ENCODE measurements around the gene PRKD3.

DNA sequence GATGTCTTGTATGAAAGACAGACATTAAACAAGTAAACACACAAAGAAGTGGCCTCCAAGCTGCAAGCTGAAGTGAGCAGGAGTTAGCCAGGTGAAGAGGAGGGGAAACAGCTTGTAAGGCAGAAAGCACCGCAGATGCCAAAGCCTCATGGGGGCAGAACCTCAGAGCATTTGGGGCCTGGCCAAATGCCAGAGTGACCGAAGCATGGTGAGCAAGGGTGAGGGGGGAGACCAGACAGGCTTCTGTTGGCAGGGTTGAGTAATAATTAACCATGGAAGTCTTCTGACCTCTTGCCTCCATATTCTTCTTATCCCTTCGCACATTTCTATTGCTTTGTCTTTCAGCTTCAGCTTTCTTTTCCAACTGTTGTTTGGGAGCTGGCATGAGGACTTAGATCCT, 25.4 kb upstream of the PRKD3 start:
- TF ChIP-seq, protein P1, sequence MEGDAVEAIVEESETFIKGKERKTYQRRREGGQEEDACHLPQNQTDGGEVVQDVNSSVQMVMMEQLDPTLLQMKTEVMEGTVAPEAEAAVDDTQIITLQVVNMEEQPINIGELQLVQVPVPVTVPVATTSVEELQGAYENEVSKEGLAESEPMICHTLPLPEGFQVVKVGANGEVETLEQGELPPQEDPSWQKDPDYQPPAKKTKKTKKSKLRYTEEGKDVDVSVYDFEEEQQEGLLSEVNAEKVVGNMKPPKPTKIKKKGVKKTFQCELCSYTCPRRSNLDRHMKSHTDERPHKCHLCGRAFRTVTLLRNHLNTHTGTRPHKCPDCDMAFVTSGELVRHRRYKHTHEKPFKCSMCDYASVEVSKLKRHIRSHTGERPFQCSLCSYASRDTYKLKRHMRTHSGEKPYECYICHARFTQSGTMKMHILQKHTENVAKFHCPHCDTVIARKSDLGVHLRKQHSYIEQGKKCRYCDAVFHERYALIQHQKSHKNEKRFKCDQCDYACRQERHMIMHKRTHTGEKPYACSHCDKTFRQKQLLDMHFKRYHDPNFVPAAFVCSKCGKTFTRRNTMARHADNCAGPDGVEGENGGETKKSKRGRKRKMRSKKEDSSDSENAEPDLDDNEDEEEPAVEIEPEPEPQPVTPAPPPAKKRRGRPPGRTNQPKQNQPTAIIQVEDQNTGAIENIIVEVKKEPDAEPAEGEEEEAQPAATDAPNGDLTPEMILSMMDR (IDR thresholded peaks at IDR 0.05; ENCODE audit: insufficient read depth, low read length), result no peak
- TF ChIP-seq GABPA (IDR thresholded peaks at IDR 0.05; ENCODE audit: low read depth) (no peak), POLR2AphosphoS5 (IDR thresholded peaks at IDR 0.05; ENCODE audit: low read depth) (no peak), SPI1 (IDR thresholded peaks at IDR 0.05; ENCODE audit: borderline replicate concordance, low read depth) (no peak), REST (IDR thresholded peaks at IDR 0.05; ENCODE audit: insufficient replicate concordance, low read depth) (no peak)

Data from HL-60 (cell line).